ENCODE data around the gene AADAC.

DNA sequence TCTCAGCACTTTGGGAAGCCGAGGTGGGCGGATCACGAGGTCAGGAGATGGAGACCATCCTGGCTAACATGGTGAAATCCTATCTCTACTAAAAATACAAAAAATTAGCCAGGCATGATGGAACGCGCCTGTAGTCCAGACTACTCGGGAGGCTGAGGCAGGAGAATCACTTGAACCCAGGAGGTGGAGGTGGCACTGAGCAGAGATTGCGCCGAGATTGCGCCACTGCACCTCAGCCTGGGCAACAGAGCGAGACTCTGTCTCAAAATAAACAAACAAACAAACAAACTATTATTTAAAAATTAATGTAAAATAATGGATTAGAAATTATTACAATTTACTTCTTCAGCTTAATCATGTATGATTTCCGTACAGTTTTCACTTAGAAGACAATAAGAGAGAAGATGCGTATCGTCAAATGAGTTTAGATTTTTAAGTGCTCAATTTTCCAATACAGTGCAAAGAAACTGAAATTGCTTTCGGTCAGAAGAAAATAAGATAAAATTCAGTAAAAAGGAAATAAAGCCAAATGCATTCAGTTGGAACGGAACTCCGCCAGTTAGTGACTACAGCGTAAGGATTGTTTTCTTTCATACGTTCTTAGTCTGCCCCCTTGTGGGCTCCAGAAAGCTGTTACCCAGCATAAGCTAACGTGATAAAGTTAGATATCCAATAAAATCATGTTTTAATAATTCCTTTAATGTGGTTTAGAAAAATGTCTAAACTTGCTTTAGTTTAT is 24.8 kb downstream of the AADAC start:
- TF ChIP-seq CTCF (IDR thresholded peaks at IDR 0.05) (peak in 5 of 6 experiments; percentile 36 to 93 (median 87)), POLR2A (IDR thresholded peaks at IDR 0.05) (no peak)

Data from Peyer's patch (tissue), 4 donors.